Fibroblast of the conjunctiva (primary cell): ENCODE measurements around the gene PALLD.
A peak's percentile ranks its signal among the peaks of the same experiment; 100 is the strongest.

Experiments
- DNase-seq: peaks from one replicate; pipeline ENCODE4 v3.0.0-alpha.2; 2010; ENCODE audit warnings: low read depth

PALLD gene

GRCh38 chr4:168648494-168648893 lies 151.6 kb downstream of the PALLD start:
- no peak for DNase-seq

DNA sequence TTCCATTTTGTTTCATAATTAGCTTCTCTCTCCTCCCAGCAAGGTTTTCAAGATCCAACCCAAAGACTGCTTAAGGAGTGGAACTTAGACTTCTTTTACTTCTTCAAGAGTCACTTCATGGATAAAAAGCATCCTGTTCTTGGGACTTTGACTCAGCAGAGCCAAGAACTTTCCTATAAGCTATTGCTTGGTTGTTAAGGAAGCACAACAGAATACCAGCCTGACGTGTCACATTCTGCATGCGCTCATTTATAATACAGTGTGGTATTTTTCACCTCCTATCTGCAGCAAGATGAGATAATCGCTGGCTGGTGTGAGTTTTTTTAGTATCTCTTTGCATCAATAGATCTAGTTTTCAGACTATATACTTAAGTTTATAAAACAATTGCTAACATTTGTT lies 152.1 kb downstream of the PALLD start:
- DNase-seq, result no peak

DNA sequence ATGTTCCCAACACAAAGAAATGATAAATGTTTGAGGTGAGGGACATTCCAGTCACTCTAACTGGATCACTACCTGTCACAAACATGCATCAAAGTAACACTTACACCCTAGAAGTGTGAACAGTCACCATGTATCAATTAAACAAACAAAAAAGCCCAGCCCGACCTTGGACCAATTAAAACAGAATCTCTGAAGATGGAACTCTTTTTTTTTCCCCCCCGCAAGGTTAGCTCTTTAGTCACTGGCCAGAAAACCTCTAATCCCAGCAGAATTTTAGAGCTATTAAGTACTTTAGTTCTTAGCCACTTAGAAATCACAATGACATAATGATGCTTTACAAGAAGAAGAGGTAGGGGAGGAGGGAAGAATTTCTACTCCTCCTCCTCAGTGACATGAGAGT lies 154.5 kb downstream of the PALLD start:
- DNase-seq, result no peak

DNA sequence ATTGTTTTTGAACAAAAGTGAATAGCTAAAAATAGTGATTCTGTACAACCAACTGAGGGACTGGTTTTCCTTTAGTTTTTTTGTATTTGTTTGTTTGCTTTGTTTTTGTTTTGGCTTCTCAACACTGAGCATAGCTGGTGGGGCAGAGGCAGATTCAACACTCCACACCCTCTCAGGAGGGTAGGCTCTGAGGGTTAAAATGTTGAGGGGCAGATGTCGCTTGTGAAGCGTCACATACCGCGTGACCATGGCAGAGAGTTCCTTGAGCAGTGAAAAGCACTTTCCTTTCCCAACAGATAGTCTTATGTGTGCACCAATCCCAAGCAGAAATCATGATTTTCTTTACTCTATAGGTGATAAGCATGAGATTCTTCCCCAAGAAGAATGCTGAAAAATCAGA lies 155.0 kb downstream of the PALLD start:
- no peak for DNase-seq

- no peak for DNase-seq
Observed at GRCh38 chr4:168652755-168653154, 155.9 kb downstream of the PALLD start.

DNA sequence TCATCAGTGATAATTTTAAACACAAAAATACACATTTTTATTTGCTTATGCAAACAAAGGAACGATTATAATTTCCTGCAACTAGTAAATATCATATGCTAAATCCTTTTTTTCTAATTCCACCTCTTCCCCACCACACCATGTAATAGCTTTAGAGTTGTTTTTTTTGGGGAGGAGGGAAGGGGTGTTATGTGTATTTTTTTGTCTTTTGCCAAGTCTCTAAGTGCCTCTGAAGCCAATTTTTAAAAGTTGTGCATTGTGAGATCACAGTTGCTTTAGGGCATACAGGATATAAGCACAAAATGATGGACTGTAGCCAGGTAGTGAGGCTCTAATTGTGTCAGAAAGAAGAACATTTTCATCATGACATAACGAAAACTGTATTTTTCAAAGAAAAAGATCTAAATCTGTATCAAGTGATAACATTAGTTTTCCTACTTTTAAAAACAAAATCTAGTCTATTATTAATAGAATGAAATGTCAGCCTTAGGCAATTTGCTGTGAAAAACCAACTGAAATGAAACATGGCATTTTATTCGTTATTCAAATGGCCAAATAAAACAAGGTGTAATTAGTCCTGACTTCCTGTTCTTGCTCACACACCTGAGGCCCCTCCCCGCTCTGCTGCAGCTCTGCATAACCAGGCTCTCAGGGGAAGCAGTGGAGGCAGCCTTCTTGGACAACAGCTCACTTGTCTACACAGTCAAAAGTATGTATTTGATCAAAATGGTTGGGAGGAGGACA lies 157.4 kb downstream of the PALLD start:
- no peak for DNase-seq

DNA sequence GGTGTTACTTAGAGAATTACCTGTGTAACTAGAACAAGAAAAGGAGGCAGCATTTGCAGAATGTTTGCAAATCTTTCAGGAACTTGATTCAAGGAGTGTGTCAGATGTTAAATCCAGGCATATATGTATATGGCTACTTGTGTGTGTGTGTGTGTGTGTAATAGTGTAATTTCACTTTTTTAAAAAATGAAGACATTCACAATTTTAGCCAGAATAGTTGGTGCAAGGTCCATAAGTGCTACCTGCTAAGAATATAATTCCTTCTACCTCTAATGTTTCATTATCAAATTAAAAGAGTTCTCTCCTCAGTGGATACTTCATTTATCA lies 158.0 kb downstream of the PALLD start:
- DNase-seq, result no peak

- DNase-seq, result no peak
Observed at GRCh38 chr4:168655182-168655581, 158.3 kb downstream of the PALLD start.

DNA sequence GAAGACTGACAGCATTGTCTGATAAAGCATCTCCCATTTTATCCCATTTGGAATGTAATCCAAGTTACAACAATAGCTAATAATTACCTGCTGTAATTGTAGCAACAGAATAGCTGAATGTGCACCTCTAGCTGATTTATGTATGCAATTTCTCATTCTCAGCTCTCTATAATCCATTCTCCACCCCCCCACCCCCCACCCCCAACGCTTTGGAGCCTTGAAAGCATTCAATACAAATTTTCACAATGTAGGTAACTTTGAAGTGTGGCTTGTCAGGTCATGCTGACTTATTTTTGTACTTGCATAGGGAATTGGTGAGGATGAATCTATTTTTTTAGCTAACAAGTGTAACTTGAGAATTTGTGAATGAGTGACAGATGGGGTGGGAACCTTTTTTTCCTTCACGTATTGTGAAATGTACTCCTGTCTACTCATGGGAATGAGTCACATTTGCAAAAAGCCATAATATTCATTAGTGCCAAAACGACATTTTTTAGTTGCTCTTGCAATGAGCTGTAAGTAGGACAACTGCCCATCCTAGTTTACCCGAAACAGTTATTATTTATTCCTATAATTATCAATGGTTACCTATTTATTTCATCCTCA lies 159.3 kb downstream of the PALLD start:
- DNase-seq, result peak; percentile 94

DNA sequence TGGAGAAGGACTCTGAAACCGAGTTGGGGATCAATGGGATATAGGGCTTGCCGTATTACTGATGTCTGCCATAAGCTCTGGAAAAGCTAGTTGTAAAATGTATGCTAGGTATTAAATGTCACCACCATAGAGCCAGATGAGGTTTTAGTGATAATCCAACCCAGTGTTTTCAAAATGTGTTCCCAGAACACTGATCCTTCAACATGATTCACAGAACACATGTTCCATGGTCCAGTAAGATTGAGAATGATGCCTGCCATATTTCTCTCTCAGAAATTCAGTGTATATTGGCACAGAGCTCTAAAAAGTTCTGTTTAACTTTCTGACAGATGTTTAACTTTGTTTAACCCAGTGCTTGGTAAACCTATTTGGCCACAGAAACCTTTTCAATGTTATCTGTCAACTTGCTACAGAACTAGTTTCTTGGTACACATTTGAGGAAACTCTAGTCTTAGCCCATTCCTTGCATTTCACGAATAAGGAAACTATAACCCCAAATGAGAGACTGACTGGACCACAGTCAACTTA lies 160.2 kb downstream of the PALLD start:
- no peak for DNase-seq

DNA sequence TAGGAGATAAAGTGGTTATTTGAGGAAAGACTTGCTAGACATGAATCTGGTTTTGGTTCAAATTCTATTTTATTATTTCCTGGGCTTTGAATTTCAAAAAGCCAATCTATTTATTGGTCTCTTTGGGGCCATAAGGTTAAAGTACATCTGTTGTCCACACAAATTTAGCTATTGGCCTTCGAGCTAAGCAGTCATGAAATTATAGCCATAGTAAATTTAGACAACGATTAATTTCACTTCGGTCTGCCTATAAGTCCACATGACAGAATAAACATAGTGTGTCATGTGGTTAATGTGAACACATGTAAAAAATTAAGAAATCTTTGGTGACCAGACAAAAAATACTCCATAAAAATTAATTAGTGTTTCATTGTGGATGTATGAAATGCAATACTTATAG lies 161.9 kb downstream of the PALLD start:
- no peak for DNase-seq

- no peak for DNase-seq
Observed at GRCh38 chr4:168659741-168660465, 163.1 kb downstream of the PALLD start.

GRCh38 chr4:168662297-168662984 lies 165.6 kb downstream of the PALLD start:
- no peak for DNase-seq

DNA sequence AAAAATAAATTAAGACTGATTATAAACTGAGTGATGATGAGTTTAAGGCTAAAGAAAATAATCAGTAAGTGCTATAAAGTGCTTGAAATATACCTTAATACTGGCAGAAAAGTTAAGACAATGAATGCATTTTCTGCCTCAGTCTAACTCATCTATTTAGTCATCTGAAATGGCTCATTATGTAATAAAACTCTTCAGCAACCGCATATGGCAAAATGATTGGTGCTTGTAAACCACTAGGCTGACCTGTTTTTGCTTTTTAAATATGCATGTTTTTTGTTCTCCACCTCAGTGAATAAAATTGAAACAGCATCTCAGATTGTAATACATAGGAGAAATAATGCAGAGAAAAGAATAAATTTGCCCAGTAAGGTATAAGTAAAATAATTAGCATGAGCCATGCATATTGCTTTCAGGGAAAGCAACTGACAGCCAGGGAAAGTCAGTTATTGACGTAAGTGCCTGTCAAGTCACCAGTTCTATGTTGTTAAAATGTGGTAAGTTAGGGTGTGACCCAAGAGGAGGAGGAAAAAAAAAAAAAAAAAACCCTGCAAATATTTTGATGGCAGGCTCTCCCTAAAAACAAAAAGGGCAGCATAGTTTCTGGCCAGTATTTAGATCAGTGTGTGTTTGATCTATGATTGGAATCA lies 167.5 kb downstream of the PALLD start:
- no peak for DNase-seq

GRCh38 chr4:168666531-168666930 lies 169.7 kb downstream of the PALLD start:
- no peak for DNase-seq

DNA sequence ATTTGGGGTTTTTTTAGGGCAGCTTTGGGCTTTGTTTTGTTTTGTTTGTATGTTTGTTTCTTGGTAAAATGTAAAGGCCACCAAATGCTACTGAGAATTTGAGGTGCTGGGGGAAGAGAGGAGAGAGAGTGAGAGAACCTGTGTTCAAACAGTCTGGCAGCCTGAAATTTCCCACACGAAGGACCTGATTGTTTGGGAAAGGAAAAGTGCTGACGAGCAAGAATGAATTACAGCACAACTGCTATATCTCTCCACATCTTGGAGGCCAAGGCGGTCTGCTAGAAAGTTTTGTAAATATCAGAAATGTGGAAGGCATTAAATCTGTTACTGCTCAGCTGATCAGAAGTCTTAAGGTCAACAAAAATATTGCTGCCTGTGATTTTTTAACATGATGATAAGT lies 170.5 kb downstream of the PALLD start:
- DNase-seq, result no peak

DNA sequence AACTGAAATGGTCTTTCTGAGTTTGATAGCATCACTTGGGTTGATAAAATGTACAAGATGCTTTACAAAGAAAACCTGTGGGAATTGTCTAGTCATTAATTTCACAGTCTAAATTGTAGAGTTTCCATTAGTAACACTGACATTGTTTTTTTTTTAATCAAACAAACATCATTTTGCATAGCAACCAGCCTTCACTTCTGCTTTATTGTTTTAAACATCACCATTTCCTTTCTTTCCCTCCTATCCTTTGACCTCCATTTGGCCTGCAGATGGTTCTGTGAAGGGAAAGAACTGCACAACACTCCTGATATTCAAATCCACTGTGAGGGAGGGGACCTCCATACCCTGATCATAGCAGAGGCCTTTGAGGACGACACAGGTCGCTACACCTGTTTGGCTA lies 171.1 kb downstream of the PALLD start:
- DNase-seq, result no peak

GRCh38 chr4:168673476-168673875 lies 176.6 kb downstream of the PALLD start:
- no peak for DNase-seq

DNA sequence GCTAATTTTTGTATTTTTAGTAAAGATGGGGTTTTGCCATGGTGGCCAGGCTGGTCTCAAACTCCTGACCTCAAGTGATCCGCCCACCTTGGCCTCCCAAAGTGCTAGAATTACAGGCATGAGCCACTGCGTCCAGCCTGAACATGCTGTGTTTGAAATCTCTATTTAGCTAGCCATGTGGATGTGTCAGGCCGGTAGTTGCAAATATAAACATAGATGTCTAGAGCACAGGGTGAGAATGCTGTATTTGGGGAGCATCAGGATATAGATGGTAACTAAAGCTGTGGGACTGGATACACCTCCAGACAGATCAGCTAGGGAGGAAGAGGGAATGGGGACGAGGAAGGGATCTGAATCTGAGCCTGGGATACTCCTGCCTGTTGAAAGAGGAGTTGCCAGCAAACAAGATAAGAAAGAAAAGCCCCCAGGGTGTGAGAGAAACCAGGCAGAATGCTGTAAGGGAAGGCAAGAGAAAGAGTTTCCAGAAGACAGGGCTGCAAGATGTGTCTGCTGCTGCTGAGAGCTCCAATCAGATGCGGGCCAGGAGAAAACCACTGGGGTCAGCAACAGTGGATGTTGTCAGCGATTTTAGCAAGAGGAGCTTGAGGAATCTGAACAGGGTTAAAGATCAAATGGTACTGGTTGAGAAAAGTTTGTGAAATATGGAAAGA lies 177.4 kb downstream of the PALLD start:
- peak; percentile 28 for DNase-seq

GRCh38 chr4:168674866-168675265 lies 178.0 kb downstream of the PALLD start:
- DNase-seq, result no peak

DNA sequence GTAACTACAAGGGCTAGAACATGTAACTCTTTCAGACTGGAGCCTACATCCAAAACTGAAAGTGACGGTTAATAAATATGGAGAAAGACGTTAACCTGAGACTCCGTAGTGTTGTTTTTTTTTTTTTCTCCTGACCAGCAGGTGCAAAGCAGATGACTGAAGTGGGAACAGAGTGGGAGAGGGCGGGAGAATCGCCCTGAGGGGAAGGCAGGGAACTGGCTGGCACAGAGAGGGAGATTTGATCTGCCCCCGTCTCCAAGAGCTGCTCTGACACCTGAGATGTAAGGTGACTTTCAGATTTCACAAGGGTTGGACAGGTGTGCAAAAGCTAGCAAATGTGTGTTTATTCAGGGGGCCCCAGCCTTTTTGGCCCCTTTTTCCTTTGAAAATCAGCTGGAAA lies 180.2 kb downstream of the PALLD start:
- DNase-seq, result no peak

- DNase-seq, result no peak
Observed at GRCh38 chr4:168677879-168678278, 181.0 kb downstream of the PALLD start.
